ENCODE measurements around the gene MYBPC1. TPM values are rescaled to one million over a fixed set of nuclear protein-coding genes. Genes with fewer than 3 reads are reported as not detected.
A peak's percentile ranks its signal among the peaks of the same experiment; 100 is the strongest.

The MYBPC1 gene
- total RNA-seq, 1 experiment from 2014 or later = 0.15 TPM

DNA sequence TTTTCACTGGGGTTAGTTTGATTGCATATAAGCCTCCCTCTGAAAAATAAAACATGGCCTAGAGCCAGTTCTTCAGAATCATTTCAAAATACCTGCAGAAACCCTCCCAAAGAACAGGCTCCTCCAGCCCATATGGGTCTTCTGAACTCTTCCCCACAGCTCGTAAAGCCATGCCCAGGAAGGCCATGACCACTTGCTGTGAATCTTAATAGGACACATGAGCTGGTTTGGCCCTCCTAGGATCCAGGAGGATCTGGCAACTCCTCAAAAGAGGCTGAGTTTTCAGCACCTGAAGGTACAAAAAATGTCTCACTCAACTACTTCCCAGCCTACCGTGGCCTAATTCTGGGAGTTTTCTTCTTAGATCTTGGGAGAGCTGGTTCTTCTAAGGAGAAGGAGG is 2.4 kb downstream of the MYBPC1 start:
- no peak for DNase-seq (ENCODE audit: extremely low read depth, low read depth)

DNA sequence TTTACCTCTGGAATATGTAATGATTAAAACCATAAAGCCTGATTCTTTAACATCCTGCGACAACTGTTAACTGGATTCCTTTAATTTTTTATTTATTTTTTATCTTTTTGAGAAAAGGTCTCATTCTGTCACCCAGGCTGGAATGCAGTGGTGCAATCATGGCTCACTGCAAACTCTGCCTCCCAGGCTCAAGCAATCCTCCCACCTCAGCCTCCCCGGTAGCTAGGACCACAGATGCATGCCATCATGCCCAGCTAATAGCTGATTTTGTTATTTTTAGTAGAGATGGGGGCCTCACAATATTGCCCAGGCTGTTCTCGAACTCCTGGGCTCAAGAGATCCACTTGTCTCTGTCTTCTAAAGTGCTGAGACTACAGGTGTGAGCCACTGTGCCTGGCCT is 3.7 kb downstream of the MYBPC1 start:
- no peak for DNase-seq (ENCODE audit: extremely low read depth, low read depth)

DNA sequence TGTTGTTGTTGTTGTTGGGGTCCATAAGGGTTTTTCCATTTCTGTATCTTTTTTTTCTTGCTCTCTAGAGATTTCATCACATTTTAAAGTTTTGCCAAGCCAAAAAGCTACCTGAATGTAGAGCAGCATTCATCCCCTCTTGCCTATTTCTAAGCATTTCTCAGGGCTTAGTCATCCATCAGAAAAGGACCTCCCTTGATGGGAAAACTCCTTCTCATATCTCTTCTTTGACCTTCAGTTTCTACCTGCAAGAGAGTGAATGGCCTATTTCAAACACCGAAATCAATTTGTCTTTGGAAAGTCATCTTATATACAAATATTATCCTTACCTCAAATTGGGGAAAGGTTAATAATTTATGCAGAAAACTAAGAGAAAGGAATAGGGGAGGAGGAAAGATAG is 4.5 kb downstream of the MYBPC1 start:
- no peak for DNase-seq (ENCODE audit: extremely low read depth, low read depth)

- no peak for DNase-seq (ENCODE audit: extremely low read depth, low read depth)
Measured at GRCh38 chr12:101599771-101600484, 5.2 kb downstream of the MYBPC1 start.

- no peak for DNase-seq (ENCODE audit: extremely low read depth, low read depth)
Measured at GRCh38 chr12:101604132-101604531, 9.4 kb downstream of the MYBPC1 start.

DNA sequence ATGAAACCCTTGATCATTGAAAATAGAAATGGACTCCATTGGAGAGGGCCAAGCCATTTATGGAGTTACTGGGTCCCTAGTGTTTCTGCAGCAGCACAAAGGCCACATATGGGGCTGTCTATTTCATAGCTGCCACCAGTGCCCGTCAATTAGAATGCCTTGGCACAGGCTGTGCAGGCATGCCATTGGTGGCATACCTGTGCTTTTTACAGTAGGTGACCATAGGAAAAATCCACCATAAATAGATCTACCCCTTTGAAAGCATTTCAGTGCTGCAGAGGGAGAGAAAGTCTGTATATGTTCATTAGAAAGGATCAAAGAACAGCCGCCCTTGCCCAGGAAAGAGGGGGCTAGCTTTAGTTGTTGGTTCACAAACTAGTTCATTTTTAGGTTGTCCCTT is 13.1 kb downstream of the MYBPC1 start:
- DNase-seq (ENCODE audit: extremely low read depth, low read depth) = no peak

DNA sequence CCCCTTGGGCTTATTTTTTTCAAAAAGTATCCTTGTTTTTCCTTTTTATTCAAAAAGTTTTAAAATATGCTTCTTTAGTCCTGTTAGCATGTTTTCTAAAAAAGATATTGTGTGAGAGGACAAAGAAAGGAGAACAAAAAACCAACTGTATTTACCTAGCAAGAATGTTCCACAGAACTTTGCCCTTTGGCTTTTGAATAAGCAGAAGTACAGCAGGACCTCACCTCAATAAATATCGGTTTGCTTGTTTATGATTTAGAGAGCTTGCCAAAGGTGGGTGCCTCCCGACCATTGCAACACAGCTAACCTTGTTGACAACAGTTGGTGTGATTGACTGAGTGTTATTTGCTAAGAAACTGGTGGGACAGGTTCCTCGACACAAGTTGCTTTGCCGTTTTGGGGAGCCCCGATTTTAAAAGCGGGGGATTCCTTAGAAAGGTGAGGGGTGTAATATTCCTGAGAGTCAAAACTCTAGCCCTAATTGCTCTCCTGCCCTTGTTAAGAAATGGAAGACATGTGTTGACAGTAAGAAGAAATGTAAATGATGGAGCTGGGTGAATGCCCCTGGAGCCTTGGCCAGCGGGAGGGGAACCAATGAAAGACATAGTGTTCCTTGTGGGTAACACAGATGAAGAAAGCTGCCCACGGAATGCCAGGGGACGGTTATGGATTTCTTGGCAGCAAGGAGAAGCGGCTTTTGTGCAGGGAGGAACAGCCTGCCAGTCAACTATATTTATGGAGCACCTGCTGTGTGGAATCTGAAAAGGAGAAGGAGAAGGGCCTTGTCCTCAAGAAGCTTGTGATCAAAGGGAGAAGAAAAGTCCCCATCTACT is 13.7 kb downstream of the MYBPC1 start:
- no peak for DNase-seq (ENCODE audit: extremely low read depth, low read depth)

DNA sequence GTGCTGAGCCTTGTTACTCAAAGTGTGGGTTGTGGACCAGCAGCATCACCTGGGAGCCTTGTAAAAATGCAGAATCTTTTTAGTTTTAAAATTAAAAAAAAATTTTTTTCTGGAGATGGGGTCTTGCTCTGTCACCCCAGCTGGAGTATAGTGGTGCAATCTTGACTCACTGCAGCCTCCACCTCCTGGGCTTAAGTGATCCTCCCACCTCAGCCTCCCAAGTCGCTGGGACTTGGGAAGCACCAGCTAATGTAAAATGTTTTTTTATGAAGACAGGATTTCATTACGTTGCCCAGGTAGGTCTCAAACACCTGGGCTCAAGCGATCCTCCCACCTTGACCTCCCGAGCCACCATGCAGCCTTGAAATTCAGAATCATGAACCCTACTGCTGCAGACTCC is 14.4 kb downstream of the MYBPC1 start:
- DNase-seq (ENCODE audit: extremely low read depth, low read depth) = no peak

GRCh38 chr12:101612160-101612916 is 17.6 kb downstream of the MYBPC1 start:
- DNase-seq (ENCODE audit: extremely low read depth, low read depth) = no peak

DNA sequence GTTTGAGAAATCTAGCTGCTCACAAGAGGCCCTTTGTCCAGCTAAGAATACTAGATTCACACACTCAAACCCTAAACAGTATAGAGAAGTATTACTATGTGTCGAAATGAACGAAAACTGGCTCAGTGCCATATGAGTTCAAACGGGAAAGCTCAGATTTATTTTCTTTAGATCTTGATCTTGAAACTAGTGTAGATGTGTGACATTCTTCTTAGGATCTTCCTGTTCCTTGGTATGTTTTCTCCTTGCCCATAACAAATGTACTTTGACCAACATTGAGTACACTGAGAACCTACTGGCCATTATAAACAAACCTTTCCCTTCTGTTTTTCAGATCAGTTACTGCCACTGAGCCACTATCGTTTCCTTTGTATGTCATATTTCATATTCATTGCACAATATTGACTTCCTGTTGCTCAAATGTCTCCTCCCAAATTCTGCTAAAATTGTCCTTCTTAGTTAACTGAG is 21.3 kb downstream of the MYBPC1 start:
- DNase-seq (ENCODE audit: extremely low read depth, low read depth) = peak; percentile 93

- no peak for DNase-seq (ENCODE audit: extremely low read depth, low read depth)
Measured at GRCh38 chr12:101619026-101619786, 24.4 kb downstream of the MYBPC1 start.

GRCh38 chr12:101619858-101620761 is 25.3 kb downstream of the MYBPC1 start:
- no peak for DNase-seq (ENCODE audit: extremely low read depth, low read depth)

DNA sequence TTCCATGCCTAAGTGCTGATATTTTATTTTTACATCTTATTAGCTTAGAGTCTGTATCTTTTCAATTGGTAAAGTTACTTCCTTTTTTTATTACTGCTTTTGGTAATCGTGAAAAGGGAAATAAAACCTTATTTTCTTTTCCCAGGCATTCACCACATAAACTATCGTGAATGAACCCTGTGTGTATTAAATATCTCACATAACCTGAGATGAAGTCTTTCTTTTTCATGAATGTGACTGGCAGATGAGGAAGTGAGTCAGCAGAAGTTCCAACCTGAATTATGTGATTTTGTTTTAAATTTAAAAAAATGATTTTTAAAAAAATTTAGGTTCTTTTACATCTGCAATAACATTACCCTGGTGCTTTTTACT is 26.0 kb downstream of the MYBPC1 start:
- DNase-seq (ENCODE audit: extremely low read depth, low read depth) = no peak

DNA sequence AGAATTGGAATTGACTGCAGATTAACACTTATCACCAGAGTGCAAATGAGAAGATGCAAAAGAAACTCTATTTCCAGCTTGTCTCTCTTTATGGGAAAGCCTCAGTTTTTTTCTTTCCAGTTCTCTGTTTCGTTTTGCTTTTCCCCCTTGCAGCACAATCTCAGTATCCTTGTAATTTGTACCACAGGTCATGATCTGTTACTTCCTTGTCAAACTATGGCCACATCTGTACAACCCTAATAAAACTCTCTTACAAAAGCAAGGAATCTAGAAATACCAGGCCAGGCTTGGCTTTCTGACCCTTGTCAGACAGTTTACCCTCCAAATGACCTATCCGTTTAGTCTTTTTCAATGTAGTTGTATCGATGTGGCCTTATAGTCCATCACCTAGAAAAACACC is 33.9 kb downstream of the MYBPC1 start:
- DNase-seq (ENCODE audit: extremely low read depth, low read depth) = no peak

- no peak for DNase-seq (ENCODE audit: extremely low read depth, low read depth)
Measured at GRCh38 chr12:101634724-101635123, 40.0 kb downstream of the MYBPC1 start.

DNA sequence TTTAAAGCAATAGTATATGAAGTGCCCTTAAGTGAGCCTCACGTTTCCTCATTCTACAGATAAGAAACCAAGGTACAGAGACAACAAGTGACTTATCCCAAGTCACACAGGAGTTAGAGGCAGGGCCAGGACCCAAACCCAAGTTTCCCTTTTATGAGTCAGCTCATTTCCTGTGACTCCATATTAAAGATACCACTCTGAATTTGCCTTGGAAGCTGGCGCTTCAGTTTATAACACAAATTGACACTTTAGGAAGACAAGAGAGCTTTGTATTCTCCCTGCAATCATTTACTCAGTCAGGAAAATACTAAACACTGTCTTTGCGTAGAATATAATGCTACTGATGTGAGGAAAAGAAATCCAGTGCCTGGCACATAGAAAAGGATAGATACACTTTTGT is 43.2 kb downstream of the MYBPC1 start:
- no peak for DNase-seq (ENCODE audit: extremely low read depth, low read depth)

DNA sequence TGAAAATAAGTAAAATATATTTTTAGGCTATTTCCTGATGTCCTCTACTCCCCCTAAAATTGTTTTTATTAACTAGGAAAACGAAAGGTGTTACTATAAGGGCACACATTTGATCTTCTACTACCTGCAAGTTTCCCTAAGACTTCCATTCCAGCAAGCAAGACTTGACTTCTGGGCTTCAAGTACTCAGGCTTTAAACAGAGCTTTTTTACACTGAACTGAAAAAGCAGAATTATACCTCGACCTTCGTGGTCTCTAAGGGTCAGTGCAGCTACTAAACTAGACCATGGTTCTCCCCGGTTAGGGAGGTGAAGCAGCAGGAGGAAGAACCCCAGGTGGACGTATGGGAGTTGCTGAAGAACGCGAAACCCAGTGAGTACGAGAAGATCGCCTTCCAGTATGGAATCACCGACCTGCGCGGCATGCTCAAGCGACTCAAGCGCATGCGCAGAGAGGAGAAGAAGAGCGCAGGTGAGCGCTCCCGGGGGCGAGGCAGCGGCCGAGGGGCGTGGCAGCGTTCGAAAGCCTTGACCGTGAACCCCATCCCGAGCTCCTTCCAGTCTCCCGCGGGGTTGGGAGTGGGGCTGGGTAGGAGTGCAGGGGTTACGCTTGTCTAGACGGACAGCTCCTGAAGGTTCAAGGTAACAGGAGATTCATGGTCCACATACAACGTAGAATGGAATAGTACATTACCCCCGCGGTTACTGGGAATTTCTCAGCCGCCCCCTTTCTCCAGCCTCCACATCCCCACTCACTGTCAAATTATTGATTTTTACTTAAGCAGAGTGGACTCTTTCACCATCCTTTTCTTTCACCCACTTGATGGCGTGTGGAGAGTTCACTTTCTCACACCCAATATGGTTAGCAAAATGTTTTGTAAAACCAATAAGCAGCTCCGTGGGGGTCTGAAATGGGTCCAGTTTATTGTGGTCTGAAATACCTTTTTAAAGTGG is 47.6 kb downstream of the MYBPC1 start:
- DNase-seq (ENCODE audit: extremely low read depth, low read depth) = no peak

DNA sequence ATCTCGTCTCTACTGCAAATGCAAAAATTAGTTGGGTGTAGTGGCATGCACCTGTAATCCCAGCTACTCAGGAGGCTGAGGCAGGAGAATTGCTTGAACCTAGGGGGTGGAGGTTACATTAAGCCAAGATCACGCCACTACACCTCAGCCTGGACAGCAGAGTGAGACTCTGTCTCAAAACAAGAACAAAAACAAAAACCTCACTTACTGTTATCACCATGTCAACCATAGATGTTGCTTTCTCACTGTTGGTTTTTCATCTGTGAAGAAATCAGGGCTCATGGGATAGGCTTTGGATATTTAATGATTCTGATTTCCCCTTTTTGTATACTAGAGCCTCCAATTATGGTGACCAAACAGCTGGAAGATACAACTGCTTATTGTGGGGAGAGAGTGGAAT is 52.9 kb downstream of the MYBPC1 start:
- no peak for DNase-seq (ENCODE audit: extremely low read depth, low read depth)

Data from NCI-H460 (cell line).